Measurements from ENCODE around the gene GALNS. TPM values are rescaled to one million over a fixed set of nuclear protein-coding genes. Genes with fewer than 3 reads are reported as not detected.
"Not testable (repeated sequence)": the region's sequence is repeated elsewhere in the genome, so short reads cannot be mapped to it uniquely, and the experiment has no call there.

The GALNS gene
- total RNA-seq, 4 donors from 2014 or later, result 45.7 to 101 (median 75.6) TPM

GRCh38 chr16:88790312-88791211 is 66.2 kb downstream of the GALNS start:
- Histone ChIP-seq H3K4me1 (peaks cover 0 to 21% (median 6%) of the 10 kb centered on the region in 4 donors), H3K27ac (peak overlapping the region; percentile 5 to 61 (median 30)), H3K4me3 (no peak overlapping the region), H3K9me3 (no peaks in the 10 kb centered on the region), H3K27me3 (peaks cover 12% of the 10 kb centered on the region), H3K36me3 (no peaks in the 10 kb centered on the region)
- TF ChIP-seq EP300 (IDR thresholded peaks at IDR 0.05; ENCODE audit: low read depth), result no peak
- TF ChIP-seq POLR2A (IDR thresholded peaks at IDR 0.05), result no peak
- TF ChIP-seq POLR2AphosphoS5 (IDR thresholded peaks at IDR 0.05), result no peak
- TF ChIP-seq, protein P1, sequence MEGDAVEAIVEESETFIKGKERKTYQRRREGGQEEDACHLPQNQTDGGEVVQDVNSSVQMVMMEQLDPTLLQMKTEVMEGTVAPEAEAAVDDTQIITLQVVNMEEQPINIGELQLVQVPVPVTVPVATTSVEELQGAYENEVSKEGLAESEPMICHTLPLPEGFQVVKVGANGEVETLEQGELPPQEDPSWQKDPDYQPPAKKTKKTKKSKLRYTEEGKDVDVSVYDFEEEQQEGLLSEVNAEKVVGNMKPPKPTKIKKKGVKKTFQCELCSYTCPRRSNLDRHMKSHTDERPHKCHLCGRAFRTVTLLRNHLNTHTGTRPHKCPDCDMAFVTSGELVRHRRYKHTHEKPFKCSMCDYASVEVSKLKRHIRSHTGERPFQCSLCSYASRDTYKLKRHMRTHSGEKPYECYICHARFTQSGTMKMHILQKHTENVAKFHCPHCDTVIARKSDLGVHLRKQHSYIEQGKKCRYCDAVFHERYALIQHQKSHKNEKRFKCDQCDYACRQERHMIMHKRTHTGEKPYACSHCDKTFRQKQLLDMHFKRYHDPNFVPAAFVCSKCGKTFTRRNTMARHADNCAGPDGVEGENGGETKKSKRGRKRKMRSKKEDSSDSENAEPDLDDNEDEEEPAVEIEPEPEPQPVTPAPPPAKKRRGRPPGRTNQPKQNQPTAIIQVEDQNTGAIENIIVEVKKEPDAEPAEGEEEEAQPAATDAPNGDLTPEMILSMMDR (IDR thresholded peaks at IDR 0.05), result no peak
- intact Hi-C loops (cut with DNase I; ENCODE audit: low total_unique reads) (no loop called here), in situ Hi-C loops (cut with MboI; ENCODE audit: low pct_ligation_motif_present in 1 of 4, low pct_unique_long_range_greater_than_20kb in 1 of 4, low sequenced_read_pairs in 3 of 4) (no loop called here)
- peak; percentile 62 for DNase-seq
- WGBS, 2 donors (ENCODE audit: low coverage in 1 of 2), result 19 to 37% methylated on average over 3 to 18 of the region's 24 CpGs

GRCh38 chr16:88789594-88789993 is 67.2 kb downstream of the GALNS start:
- intact Hi-C loops (cut with DNase I; ENCODE audit: low total_unique reads), result loop anchor here (5.0 kb wide), 1 partner anchor 47 kb away; no protein-coding TSS in a partner anchor
- in situ Hi-C loops (cut with MboI; ENCODE audit: low pct_ligation_motif_present in 1 of 4, low pct_unique_long_range_greater_than_20kb in 1 of 4, low sequenced_read_pairs in 3 of 4), result no loop called here
- H3K36me3 ChIP-seq, result no peaks in the 10 kb centered on the region
- DNase-seq, result peak; percentile 10
- WGBS, 2 donors (ENCODE audit: low coverage in 1 of 2), result 80% methylated on average over 7 of the region's 7 CpGs; no CpG with 5 or more reads in 1 of the 2 donors
- H3K4me1 ChIP-seq, result peaks cover 0 to 18% (median 7%) of the 10 kb centered on the region in 4 donors
- TF ChIP-seq EP300 (IDR thresholded peaks at IDR 0.05; ENCODE audit: low read depth) (no peak), POLR2A (IDR thresholded peaks at IDR 0.05) (no peak), POLR2AphosphoS5 (IDR thresholded peaks at IDR 0.05) (no peak)
- TF ChIP-seq, protein P1 (IDR thresholded peaks at IDR 0.05), result no peak
- H3K9me3 ChIP-seq, result no peaks in the 10 kb centered on the region
- no peak overlapping the region for H3K27ac ChIP-seq
- peaks cover 12% of the 10 kb centered on the region for H3K27me3 ChIP-seq
- no peak overlapping the region for H3K4me3 ChIP-seq

GRCh38 chr16:88788749-88789148 is 68.0 kb downstream of the GALNS start:
- peaks cover 10% of the 10 kb centered on the region for H3K27me3 ChIP-seq
- H3K27ac ChIP-seq; DNase-seq; H3K36me3 ChIP-seq; in situ Hi-C loops (cut with MboI; ENCODE audit: low pct_ligation_motif_present in 1 of 4, low pct_unique_long_range_greater_than_20kb in 1 of 4, low sequenced_read_pairs in 3 of 4); H3K9me3 ChIP-seq; H3K4me3 ChIP-seq: not testable (repeated sequence)
- intact Hi-C loops (cut with DNase I; ENCODE audit: low total_unique reads), result loop anchor here (5.0 kb wide), 1 partner anchor 46 kb away; no protein-coding TSS in a partner anchor
- WGBS, 2 donors (ENCODE audit: low coverage in 1 of 2), result 95% methylated on average over 8 of the region's 8 CpGs; no CpG with 5 or more reads in 1 of the 2 donors
- H3K4me1 ChIP-seq, result peaks cover 0 to 20% (median 9%) of the 10 kb centered on the region in 4 donors

- 70 to 84% methylated on average over 6 to 11 of the region's 11 CpGs for WGBS, 2 donors (ENCODE audit: low coverage in 1 of 2)
- Histone ChIP-seq H3K27ac (no peak overlapping the region), H3K36me3 (no peaks in the 10 kb centered on the region), H3K4me3 (no peak overlapping the region), H3K27me3 (peaks cover 3% of the 10 kb centered on the region), H3K4me1 (peaks cover 5 to 24% (median 17%) of the 10 kb centered on the region in 4 donors), H3K9me3 (no peaks in the 10 kb centered on the region)
- intact Hi-C loops (cut with DNase I; ENCODE audit: low total_unique reads), result loop anchor here (5.0 kb wide), 1 partner anchor 45 kb away; no protein-coding TSS in a partner anchor
- no peak for TF ChIP-seq EP300 (IDR thresholded peaks at IDR 0.05; ENCODE audit: low read depth)
- no peak for TF ChIP-seq POLR2A (IDR thresholded peaks at IDR 0.05)
- TF ChIP-seq, protein P1 (IDR thresholded peaks at IDR 0.05), result no peak
- TF ChIP-seq POLR2AphosphoS5 (IDR thresholded peaks at IDR 0.05), result no peak
- in situ Hi-C loops (cut with MboI; ENCODE audit: low pct_ligation_motif_present in 1 of 4, low pct_unique_long_range_greater_than_20kb in 1 of 4, low sequenced_read_pairs in 3 of 4), result no loop called here
- DNase-seq, result no peak
Observed at GRCh38 chr16:88787579-88788314, 69.0 kb downstream of the GALNS start.
